Neutrophil (primary cell): ENCODE results near the gene ZNF557.
"Not testable (repeated sequence)": the region's sequence is repeated elsewhere in the genome, so short reads cannot be mapped to it uniquely, and the experiment has no call there.

ENCODE experiments used
- H3K27ac ChIP-seq: fragments of 200-600 bp; sonication (generic); 2 replicates; pipeline ENCODE4 v1.5.1; 2016; ENCODE audit warnings: mild to moderate bottlenecking, moderate library complexity
- H3K27me3 ChIP-seq: fragments of 200-600 bp; sonication (generic); 2 replicates; pipeline ENCODE4 v1.6.0; 2016; ENCODE audit warnings: mild to moderate bottlenecking
- H3K36me3 ChIP-seq: fragments of 200-600 bp; sonication (generic); 2 replicates; pipeline ENCODE4 v1.5.1; 2017
- H3K4me1 ChIP-seq, 2 experiments: fragments of 200-600 bp in 1 of 2; sonication (generic) in 1 of 2; 1 replicate in 1 of 2; 2 replicates in 1 of 2; pipeline versions ENCODE4 v1.5.1 to v1.6.1; 2013 to 2016; ENCODE audit warnings: low read depth in 1 of 2, low read length in 1 of 2, mild to moderate bottlenecking in 1 of 2, moderate library complexity in 1 of 2; ENCODE audit not compliant: control insufficient read depth in 1 of 2, insufficient read depth in 1 of 2
- H3K4me3 ChIP-seq, 2 experiments: fragments of 200-600 bp in 1 of 2; sonication (generic) in 1 of 2; 1 replicate in 1 of 2; 2 replicates in 1 of 2; pipeline ENCODE4 v1.5.1; 2013 to 2016; ENCODE audit warnings: low read depth in 1 of 2, low read length in 1 of 2, mild to moderate bottlenecking in 1 of 2, moderate library complexity in 1 of 2
- H3K9me3 ChIP-seq: fragments of 200-600 bp; sonication (generic); 2 replicates; pipeline ENCODE4 v1.5.1; 2016
- CTCF ChIP-seq: fragments of 200-600 bp; sonication (generic); IDR thresholded peaks from 2 replicates; pipeline ENCODE4 v1.5.1; 2016; ENCODE audit warnings: antibody characterized with exemption

Gene ZNF557

GRCh38 chr19:7069042-7069903 lies at the start of gene ZNF557:
TSS of gene ZNF557 (plus strand) at chr19:7069703. CDS start at chr19:7075075, 5,372 bp downstream.
- H3K4me3 ChIP-seq, result peak within 1 kb of the TSS; percentile 90 to 97
- H3K27ac ChIP-seq, result peak within 1 kb of the TSS; percentile 90
- TF ChIP-seq CTCF, result peak; percentile 41
- H3K36me3 ChIP-seq, result peaks cover 32% of the 10 kb centered on the region
- peaks cover 10 to 20% of the 10 kb centered on the region in 2 experiments for H3K4me1 ChIP-seq
- no peaks in the 10 kb centered on the region for H3K9me3 ChIP-seq
- H3K27me3 ChIP-seq, result no peaks in the 10 kb centered on the region

DNA sequence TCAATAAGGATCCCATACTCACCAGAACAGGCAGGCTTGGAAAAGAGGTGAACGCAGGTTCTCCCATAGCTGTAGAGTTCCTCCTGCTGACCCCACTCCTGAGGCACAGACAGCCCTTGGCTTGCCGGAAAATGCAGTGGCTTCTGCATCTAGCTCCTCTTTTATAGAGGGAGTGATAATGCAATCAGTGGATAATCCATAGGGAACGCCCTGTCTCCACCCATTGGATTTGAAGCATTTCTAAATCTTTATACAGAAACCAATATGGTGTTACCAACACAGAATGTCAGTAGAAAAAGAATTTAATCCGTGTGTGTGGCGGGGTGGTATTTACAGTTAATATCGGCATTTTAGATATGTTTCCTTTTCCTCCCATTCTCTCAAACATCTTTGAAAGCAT lies 48.2 kb upstream of the ZNF557 start, which contains the start of gene MBD3L2B:
MBD3L2B (minus strand) TSS at position 101 of the 400 bp plus-strand sequence; CDS start at position 67, 34 bp downstream.
- H3K4me3 ChIP-seq, H3K9me3 ChIP-seq, H3K4me1 ChIP-seq, H3K27me3 ChIP-seq, H3K36me3 ChIP-seq, H3K27ac ChIP-seq: not testable (repeated sequence)

DNA sequence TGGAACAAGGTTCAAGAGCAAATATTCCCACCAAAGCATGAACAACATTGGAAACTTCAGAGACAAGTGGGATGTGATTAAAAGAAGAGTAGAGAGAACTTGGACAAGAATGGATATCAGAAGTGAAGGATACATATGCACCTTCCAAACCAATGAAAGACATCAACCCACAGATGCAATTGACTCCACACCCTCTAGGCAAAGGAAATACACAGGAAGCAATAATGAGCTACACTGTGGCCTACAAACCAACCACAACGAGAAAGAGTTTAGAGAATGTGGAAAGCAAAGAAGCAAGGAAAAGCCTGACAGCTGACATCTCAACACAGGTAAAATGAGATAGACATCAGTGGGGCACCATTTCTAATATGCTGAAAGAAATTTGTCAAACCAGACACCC lies 40.7 kb upstream of the ZNF557 start:
- H3K9me3 ChIP-seq, H3K4me1 ChIP-seq, H3K27me3 ChIP-seq, H3K36me3 ChIP-seq, H3K4me3 ChIP-seq, H3K27ac ChIP-seq: not testable (repeated sequence)

DNA sequence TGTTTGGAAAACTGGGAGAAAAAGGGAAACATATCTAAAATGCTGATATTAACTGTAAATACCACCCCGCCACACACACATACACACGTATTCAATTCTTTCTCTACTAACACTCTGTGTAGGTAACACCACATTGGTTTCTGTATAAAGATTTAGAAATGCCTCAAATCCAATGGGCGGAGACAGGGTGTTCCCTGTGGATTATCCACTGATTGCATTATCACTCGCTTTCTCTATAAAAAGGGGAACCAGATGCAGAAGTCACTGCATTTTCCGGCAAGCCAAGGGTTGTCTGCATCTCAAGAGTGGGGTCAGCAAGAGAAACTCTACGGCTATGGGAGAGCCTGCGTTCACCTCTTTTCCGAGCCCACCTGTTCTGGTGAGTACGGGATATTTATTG lies 39.2 kb upstream of the ZNF557 start, which contains the start of gene MBD3L5:
MBD3L5 (plus strand) TSS at position 301 of the 400 bp plus-strand sequence; CDS start at position 335, 34 bp downstream.
- H3K27ac ChIP-seq, H3K36me3 ChIP-seq, H3K4me1 ChIP-seq, H3K27me3 ChIP-seq, H3K9me3 ChIP-seq, H3K4me3 ChIP-seq: not testable (repeated sequence)

- not testable (repeated sequence) for H3K4me3 ChIP-seq, H3K27me3 ChIP-seq, H3K36me3 ChIP-seq, H3K9me3 ChIP-seq, H3K4me1 ChIP-seq, H3K27ac ChIP-seq
Measured at GRCh38 chr19:7040079-7040478, 29.4 kb upstream of the ZNF557 start, which contains the start of gene MBD3L4. TSS of gene MBD3L4 (minus strand) at chr19:7040179. CDS start at chr19:7040144, 35 bp downstream.

GRCh38 chr19:7041563-7041962 lies 27.9 kb upstream of the ZNF557 start:
- H3K9me3 ChIP-seq, H3K4me1 ChIP-seq, H3K27ac ChIP-seq, H3K4me3 ChIP-seq, H3K36me3 ChIP-seq, H3K27me3 ChIP-seq: not testable (repeated sequence)

DNA sequence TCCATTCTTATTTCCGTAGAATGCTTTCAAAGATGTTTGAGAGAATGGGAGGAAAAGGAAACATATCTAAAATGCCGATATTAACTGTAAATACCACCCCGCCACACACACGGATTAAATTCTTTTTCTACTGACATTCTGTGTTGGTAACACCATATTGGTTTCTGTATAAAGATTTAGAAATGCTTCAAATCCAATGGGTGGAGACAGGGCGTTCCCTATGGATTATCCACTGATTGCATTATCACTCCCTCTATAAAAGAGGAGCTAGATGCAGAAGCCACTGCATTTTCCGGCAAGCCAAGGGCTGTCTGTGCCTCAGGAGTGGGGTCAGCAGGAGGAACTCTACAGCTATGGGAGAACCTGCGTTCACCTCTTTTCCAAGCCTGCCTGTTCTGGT lies 20.5 kb upstream of the ZNF557 start, which contains the start of gene MBD3L2:
MBD3L2 (plus strand) TSS at position 301 of the 400 bp plus-strand sequence; CDS start at position 354, 53 bp downstream.
- H3K36me3 ChIP-seq, H3K4me3 ChIP-seq: not testable (repeated sequence)

GRCh38 chr19:7051421-7051820 lies 18.1 kb upstream of the ZNF557 start:
- not testable (repeated sequence) for H3K9me3 ChIP-seq, H3K4me3 ChIP-seq, H3K4me1 ChIP-seq, H3K36me3 ChIP-seq, H3K27me3 ChIP-seq, H3K27ac ChIP-seq

More for the DNA sequence above, 20.5 kb upstream of the ZNF557 start, which contains the start of gene MBD3L2:
- not testable (repeated sequence) for H3K27me3 ChIP-seq, H3K27ac ChIP-seq, H3K4me1 ChIP-seq, H3K9me3 ChIP-seq

- H3K27ac ChIP-seq, H3K9me3 ChIP-seq, H3K4me3 ChIP-seq, H3K27me3 ChIP-seq, H3K36me3 ChIP-seq, H3K4me1 ChIP-seq: not testable (repeated sequence)
Measured at GRCh38 chr19:7052896-7053295, 16.6 kb upstream of the ZNF557 start.

GRCh38 chr19:7054635-7055368 lies 14.7 kb upstream of the ZNF557 start:
- H3K4me3 ChIP-seq, H3K27ac ChIP-seq, H3K9me3 ChIP-seq, H3K4me1 ChIP-seq, H3K27me3 ChIP-seq, H3K36me3 ChIP-seq: not testable (repeated sequence)

DNA sequence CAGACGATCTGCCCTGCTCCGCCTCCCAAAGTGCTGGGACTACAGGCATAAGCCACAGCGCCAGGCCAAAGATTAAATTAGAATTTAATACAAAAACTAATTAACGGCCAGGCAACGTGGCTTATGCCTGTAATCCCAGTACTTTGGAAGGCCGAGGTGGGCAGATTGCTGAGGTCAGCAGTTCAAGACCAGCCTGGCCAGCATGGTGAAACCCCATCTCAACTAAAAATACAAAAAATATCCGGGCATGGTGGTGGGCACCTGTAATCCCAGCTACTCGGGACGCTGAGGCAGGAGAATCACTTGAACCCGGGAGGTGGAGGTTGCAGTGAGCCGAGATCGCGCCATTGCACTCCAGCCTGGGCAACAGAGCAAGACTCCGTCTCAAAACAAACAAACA lies 13.8 kb upstream of the ZNF557 start:
- H3K4me3 ChIP-seq, H3K9me3 ChIP-seq, H3K36me3 ChIP-seq, H3K27ac ChIP-seq, H3K27me3 ChIP-seq, H3K4me1 ChIP-seq: not testable (repeated sequence)

DNA sequence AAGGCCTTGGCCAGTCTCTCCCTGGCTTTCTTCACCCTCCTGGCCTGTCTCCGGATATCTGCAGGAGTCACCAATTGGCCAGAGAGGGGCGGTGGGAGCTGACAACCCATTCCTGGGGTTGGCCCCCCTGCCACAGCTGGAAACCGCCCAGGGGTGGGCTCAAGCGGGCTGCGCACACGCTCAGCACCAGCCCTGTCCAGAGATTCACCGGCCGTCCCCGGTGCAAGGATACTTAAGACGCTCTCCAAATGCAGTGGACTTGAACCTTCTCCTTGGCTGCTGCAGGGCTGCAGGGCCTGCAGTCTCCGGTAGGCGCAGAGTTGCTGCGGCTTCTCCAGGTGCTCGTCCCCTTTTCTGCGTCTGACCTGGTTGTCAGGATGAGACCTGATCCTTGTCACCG lies 13.1 kb upstream of the ZNF557 start:
- not testable (repeated sequence) for H3K4me3 ChIP-seq, H3K9me3 ChIP-seq, H3K4me1 ChIP-seq, H3K27ac ChIP-seq, H3K27me3 ChIP-seq, H3K36me3 ChIP-seq
